Vagina (tissue), 2 donors: ENCODE data around the gene ZNF281.

Source experiments
- CTCF ChIP-seq, 3 experiments: fragments of 450-650 bp in 2 of 3; fragments of 200-600 bp in 1 of 3; sonication (generic) in 1 of 3; IDR thresholded peaks; one replicate each; pipeline ENCODE4 v1.5.1; 2017 to 2019; ENCODE audit warnings: antibody characterized with exemption in 3 of 3, mild to moderate bottlenecking in 2 of 3, moderate library complexity in 2 of 3
- POLR2A ChIP-seq, 2 donors: fragments of 450-650 bp; IDR thresholded peaks; one replicate each; pipeline ENCODE4 v1.6.1; 2017; ENCODE audit warnings: antibody characterized with exemption in 2 of 2, mild to moderate bottlenecking in 2 of 2, moderate library complexity in 2 of 2
- POLR2AphosphoS5 ChIP-seq, 2 donors: sonication (generic); formaldehyde crosslinking; IDR thresholded peaks; one replicate each; pipeline ENCODE4 v1.9.0; 2017; ENCODE audit warnings: antibody characterized with exemption in 2 of 2, mild to moderate bottlenecking in 2 of 2, low read depth in 1 of 2; ENCODE audit not compliant: insufficient read depth in 1 of 2

- TF ChIP-seq CTCF (IDR thresholded peaks at IDR 0.05) (no peak), POLR2A (IDR thresholded peaks at IDR 0.05) (no peak), POLR2AphosphoS5 (IDR thresholded peaks at IDR 0.05; ENCODE audit: insufficient read depth in 1 of 2, low read depth in 1 of 2) (no peak)
Measured at GRCh38 chr1:200372095-200372884, 37.5 kb downstream of the ZNF281 start.
